HG03159 (cell line): ENCODE measurements around the gene TMA7.

Source experiments
- ATAC-seq: cut with Tn5 transposase; IDR thresholded peaks from one replicate; pipeline ENCODE4 v1.9.1; 2021; ENCODE audit warnings: mild to moderate bottlenecking, moderate library complexity; ENCODE audit not compliant: unreplicated experiment

TMA7 gene

DNA sequence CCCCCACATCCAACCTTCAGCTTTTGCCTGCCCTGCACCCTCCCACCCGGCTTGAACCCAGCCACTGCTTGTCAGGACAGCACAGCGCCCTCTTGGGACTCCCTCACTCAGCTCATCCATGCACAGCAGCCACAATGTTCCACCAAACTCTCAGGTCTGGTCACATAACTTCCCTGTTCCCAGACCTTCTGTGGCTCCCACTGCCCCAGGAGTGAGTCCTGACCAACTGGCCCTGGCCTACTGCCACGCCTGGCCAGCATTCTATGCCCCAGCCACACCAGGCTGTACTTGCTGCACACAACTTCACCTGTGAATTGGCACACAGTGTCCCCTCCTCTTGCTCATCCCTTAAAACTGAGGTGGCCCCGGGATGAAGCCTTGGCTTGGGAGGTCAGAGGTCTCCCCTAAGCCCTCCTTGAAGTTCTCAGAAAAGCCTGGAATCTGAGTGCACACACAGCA is 31.2 kb upstream of the TMA7 start:
- no peak for ATAC-seq

DNA sequence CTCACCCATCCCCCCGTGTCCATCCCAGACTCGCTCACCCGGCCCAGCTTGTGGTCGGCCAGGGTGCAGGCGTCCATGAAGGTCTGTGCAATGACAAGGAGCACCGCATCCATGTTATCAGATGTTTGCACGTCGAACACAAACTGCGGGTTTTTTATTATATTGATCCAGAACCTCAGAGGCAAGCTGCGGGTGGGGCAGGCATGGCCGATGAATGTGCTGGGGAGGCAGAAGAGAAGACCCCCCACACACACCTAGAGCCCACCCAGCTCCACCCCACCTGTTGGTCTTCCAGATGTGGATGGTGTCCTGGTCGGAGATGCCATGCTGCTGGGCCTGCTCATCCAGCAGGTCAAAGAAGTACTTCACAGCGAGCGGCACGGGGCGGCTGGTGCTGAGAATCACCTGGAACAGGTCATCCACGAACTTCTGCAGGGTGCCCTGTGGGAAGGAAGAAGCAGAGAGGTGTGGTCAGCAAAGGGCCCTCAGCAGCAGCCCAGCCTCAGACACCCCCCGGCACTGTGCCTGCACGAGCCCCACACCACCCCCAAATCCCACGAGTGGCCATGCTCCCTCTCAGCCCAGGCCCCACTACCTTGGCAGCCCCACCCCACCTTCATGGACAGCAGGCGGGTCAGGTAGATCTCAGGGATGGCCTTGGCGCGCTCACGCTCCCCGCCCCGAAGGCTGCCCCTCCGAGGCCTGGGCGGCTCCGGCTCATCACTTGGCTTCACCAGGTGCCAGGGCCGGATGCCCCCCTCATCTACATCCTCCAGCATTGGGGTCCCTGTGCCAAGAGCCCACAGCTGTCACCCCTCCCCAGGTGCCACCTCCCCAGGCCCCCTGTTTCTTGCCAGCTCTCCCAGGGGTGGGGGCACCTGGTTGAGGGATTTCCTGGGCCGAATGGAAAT is 30.5 kb upstream of the TMA7 start:
- ATAC-seq = no peak

DNA sequence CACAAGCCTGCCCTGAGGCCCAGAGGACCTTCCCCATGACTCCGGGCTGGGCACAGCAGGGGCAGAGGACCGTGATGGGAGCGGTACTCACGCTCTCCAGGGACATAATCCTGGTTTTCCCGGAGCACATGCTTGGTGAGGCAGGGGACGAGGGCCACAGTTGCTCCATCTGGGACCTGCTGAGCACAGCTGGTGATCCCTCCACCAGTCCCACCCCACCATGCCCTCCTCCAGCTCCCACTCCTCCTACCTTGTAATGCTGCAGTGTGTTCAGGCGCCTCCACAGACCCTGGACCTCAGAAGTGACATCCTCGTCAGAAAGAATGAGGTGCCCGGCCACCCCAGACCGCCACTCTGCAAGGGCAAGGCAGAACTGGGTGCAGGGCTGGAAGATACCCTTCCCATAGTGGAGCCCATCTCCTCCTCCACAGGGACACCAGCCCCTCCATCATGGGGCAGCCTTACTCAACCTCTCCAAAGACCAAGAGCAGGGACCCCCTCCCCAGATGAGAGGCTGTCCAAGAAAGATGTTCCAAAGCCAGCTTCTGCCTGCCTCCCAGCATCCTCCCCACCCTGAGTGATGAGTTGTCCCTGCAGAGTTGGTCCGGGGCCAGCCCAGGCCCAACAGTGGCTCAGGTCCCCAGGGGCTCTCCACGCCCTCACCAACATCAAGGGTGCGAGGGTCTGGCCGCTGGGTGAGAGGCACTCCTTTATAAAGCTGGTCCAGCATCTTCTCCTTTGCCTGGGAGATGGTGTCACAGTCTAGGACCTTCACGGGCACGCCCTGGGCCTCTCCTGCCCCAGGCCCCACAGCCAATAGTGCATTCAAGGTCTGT is 29.6 kb upstream of the TMA7 start:
- ATAC-seq = no peak

DNA sequence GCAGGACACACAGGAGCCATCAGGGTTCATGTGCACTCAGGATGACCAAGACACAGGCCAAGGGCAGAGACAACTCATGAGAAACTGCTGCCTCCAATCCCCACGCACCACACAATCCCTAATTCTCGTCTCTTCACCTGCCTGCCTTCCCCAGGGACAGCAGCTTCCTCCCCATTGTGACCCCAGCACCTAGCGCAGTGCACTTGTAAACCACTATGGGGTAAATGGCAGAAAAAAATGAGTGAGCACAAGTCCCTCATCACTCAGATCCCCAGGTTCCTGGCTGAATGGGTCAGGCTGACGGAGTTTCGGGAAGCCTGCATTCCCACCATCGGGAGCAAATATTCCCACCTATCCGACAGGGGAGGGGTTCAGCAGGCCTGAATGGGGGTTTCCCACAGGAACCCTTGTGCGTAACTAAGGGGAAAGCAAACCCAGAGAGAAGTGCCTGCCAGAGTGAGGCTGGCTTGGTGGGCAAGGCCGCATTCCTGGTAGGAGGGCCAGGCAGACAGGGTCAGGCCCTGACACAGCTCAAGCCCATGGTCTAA is 28.9 kb upstream of the TMA7 start:
- no peak for ATAC-seq

DNA sequence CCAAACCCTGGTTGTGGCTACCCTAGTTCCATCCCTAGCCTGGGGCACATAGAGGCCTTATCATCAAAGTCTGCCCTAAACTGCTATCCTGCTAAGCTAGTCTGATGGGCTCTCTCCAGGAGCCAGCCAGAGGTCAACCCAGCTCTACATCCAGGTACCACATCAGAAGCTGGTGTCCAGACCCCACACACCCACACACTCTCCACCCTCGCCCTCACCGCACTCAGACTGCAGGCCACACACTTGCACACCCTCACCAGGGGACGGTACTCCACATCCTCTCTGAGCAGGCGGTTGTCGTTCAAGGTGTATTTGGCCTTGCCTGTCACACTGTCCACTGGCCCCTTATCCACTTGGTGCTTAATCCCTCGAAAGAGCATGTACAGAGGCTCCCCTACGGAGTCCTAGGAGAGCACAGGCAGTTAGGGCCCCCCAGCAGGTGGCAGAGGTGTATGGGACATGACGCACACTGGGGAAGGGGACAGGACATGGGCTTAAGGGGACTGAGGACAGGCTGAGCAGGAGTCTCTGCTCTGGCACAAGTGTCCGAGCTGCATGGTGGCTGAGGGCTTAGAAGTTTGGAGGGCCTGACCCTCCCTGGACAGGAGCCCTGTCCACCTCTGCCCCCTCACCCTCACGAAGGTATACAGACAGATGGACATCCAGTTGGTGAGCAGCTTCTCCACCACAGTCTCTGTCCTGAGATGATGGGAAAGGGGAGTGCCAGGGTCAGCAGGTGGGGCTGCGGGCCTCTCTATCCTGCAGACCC is 28.3 kb upstream of the TMA7 start:
- ATAC-seq = no peak

DNA sequence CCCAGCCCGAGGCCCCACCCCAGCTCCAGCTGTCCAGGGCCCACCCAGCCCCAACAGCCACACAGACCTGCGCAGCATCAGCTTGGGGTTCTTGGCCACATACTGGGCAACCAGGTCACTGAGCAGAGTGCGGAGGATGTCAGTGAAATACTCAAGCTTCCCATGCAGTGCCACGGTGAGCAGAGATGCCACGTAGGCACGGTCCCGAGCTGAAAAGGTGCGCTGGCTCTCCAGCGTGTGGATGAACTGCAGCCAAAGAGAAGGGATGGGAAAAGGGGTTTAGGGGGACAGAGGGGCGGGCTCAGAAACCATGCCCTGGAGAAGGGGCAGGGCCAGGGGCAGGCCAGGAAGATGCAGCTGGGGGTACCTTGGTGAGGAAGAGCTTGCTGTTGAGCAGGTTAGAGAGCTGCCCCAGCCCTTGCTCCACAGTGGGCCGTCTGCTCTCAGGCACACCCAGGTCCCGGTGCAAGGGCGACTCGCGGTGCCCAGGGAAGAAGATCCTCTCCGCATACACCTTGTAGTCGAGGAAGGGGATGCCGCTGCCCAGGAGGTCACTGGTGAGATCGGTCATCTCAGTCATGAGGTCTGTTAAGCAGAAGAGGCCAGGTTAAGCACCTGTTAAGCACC is 27.6 kb upstream of the TMA7 start:
- no peak for ATAC-seq

DNA sequence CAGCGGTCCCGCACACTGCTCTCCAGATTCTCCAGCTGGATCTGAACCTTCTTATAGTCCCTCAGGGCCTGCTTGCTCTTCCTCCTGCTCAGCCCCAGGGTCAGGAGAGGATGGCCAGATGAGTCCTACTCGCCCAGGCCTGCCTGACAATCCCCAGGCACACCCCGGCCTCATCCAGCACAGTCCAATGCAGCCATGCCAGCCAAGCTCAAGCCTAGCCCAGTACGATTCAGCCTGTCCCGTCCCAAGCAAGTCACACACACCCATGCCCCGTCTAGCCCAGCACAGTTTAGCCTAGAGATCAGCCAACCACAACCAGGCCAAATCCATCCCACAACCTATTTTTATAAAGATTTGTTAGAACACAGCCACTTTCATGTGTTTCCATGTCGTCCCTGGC is 27.0 kb upstream of the TMA7 start:
- no peak for ATAC-seq

DNA sequence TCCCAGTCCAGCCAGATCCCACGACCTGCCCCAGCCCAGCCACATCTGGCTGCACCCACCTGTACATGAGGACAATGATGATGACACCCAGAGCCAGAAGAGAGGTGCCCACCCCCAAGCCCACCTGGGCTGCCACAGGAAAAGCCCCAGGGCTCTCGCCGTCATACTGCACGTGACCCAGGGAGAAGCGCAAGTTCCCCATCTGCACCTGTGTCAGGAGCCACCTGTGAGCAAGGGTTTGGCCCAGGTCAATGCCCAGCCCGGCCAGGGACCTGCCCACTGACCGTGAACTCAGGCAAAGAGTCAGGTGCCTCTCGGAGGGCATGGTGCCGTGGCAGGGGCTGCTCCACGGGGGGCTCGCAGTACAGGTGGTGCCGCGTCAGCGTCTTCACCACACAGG is 26.4 kb upstream of the TMA7 start:
- no peak for ATAC-seq

DNA sequence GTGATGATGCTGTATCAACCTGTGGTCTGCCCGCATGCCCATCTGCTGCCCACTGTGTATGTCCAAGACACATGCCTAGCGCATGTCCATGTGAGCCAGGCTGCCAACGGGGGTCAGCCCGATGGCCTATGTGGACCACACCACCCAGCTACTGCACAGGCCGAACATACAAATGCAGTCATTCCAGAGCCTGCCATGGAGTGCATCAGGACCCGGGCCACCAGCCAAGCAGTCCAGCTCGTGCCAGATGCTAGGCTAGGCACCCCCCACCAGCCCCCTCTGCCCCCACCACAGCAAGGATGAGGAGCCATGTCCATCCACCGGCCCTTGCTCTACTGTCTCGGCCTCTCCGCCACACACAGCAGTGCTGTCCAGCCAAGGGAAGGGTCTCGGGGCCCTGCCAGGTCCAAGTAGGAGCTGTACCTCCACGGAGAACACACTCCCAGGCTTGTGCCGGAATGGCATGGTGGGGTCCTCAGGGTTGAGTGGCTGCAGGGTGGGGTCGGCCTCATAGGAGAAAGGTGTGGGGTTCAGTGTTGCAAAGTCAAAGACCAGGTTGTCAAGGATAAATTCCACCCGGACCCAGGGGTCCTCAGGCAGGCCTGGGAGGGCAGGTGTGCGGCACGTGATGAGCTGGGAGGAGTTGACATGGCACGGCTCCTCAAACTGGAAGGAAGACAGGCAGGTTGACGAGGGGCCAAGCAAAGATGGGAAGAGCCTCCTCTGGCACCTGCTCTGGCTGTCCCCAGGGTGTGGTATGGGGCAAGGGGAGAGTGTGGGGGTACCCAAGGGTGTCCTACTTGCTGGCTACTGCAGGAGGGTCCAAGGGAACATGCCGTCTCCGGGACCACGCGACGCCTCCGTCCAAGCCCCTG is 25.4 kb upstream of the TMA7 start:
- ATAC-seq = no peak

DNA sequence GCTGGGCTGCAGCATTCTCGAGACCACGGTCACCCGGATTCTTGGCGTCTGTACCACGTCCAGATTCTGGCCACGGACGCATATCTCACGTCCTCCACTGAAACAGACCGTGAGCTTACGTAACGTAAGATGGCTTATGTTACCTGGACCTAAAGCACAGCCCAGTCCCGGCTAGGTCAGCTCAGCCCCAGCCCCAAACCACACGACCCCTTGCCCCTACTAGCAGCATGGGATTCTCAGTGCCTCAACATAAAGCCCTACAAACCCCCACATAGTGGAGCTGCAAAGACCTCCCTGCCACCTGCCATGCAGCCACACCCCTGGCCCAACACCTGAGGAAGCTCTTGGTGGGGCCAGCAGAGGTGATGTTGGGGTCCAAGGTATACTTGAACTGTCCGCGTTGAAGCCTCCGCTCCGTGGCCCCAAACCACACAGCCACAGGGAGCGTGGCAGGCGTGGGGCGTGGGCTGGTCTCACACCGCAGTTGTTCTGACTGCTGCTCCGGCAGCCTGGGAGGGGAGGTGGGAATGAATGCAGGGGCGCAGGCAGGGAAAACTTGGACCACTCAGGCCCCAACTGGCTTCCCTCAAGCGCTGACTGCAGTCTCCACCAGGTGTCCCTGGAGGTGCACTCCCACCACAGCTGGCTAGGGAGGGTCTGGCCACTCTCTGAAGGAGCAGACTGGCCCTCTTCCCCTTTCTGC is 24.7 kb upstream of the TMA7 start:
- ATAC-seq = no peak

DNA sequence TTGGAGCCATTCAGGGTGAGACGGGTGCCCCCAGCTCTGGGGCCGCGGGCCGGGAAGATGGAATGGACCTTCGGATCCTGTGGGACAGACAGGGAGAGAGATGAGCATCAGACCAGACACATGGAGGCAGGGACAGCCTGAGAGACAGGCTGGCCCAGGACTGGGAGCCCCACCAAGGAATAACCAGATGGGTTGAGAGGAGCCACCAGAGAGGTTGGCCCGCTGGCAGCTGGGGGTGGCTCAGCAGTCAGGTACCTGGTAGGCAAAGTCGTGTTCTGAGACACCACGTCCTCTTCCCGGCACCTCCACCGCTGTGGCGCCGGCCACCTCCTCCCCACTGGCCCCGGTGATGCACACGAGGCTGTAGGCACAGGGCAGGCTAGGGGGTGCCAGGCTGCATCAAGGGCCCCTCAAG is 24.0 kb upstream of the TMA7 start:
- ATAC-seq = no peak

DNA sequence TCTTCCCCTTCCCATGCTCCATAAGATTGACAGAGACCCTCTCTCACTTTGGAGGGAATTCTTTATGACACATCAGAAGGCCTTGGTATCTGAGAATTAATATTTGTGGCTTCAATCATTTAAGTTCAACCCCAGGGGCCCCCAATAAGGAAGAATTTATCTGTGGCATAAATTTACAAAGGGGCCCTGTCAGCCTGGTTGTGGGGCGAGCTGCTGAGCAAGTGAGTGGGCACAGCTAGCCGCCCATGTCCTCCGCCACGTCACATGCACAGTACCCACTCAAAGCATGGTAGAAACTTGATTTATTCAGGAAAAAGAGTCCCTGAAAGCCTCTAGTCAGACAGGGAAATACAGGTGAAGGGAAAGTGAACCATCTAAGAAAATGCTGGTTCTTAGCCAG is 23.5 kb upstream of the TMA7 start:
- ATAC-seq = no peak

DNA sequence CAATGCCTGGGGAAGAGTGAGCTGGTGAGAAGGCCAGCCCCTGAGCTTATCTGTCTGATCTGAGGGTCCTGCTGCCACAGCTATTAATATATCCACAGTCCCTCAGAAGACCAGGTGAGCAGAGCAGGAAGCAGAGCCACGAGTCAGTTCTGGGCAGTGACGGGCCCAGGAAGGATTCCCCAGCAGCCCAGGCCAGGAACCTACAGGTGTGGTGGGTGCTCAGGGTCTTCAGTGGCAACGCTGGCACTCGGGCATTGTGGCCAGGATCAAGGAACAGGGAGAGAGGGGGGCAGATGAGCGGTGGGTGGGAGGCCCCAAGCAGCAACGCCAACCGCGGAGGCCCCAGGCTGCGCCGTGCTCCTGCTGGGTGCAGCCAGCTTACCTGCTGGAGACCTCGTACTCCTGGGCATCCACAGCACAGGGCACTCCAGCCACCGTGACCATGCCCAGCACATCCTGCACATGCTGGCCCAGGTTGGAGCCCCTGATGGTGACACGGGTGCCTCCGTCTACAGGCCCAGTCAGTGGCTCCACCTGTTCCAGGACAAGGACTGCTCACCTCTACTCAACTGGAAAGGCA is 22.4 kb upstream of the TMA7 start:
- no peak for ATAC-seq

DNA sequence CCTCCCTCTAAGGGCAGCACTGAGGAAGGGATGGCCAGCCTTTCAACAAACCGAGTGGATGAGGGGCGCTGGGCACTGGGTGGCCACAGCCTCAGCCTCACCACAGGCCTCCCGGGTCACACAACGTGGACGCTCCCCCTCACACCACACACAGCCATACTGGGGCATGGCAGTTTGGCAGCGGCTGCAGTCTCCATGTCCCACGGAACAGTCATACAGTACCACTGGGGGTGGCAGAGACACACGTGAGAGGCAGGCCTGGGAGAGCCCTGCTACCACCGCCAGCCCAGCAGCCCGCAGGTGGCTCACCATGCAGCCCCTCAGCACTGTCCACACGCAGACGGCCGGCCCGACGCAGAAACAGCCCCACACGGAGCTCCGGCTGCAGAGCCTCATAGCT is 21.9 kb upstream of the TMA7 start:
- ATAC-seq = no peak

DNA sequence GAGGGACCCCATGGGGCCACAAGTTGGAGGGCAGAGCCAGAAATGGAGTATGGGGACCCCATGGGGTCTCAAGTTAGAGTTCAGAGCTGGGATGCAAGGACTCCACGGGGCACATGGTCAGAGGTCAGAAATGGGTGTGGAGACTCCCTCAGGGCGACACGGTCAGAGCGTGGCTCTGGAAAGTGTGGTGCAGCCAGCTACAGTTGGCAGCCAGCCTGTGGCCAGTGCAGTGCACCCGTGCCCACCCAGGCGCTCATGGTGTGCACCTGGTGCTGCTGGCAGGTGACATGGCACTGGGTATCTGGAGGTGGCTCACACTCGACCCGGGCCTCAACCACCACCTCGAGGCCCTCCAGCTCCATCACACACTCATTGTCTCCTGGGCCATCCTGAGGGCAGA is 21.4 kb upstream of the TMA7 start:
- no peak for ATAC-seq

DNA sequence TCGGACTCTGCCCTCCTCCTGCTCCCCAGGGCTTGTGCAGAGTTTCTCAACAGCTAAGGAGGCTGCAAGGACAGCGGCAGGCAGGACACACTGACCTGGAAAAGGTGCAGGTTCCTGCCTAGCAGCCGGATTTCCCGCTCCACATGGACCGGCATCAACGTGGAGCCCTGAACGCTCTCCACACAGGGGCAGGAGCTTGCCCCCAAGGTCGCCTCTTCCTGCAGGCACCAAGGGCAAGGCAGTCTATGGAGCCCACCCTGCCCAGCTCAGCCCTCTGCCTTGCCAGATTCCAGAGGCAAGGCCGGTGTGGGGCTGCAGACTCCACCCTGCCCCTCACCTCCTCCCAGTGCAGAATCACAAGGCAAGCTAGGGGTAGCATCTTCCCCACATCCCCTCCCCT is 20.9 kb upstream of the TMA7 start:
- ATAC-seq = no peak

DNA sequence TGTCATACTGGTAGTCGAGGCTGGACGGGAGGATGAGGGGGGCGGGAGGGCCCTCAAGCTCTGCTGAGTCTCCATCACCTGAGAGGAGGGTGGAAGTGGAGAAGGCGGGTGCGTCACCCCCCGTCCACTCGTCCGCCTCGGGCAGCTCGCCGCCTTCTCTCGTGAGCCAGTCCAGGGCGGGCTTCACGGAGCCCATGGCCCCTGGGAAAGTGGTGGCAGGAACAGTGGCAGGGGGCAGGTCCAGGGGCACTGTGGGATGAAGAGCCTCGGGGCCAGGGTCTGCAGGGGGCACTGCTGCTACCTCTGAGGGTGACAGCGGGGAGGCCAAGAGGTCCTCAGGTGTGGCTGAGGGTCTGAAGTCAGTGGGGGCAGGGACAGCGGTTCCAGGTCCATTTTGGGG is 20.5 kb upstream of the TMA7 start:
- ATAC-seq = no peak

DNA sequence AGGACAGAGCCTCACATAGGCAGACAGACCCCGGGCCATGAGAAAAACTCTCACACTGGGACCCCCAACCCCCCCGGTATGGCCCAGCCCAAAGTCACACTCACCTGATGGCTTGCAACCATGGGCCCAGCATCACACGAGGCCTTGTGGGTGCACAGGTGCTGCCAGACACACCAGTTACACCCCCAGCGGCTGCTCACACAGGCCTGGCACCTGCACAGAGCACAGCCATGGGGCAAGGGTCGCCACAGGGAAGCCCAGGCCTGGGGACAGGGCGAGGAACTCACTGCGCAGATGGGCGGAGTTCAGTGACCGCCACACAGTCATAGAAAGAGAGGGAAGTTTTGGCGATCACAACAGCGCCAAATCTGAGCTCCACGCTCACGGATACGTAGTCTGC is 19.5 kb upstream of the TMA7 start:
- no peak for ATAC-seq

DNA sequence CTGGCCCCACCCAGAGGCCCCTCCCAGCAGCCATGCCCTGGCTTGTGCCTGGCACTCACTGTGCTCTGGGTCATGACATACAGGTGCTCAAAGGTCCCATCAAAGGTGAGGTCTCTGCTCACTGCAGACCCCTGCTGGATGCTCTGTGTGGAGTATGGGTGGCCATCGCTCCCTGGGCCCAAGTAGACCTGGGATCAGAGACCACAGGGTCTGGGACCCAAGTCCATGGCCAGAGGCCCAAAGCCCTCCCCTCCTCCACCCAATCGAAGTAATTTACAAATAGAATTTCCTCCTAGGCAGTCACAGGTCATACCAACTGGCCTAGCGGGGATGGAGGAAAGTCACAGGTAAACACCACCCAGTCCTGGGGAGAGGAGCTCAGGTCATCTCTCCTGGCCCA is 17.8 kb upstream of the TMA7 start:
- no peak for ATAC-seq
